Activated CD4-positive, alpha-beta T cell treated with anti-CD3 and anti-CD28 coated beads for 4 hours (primary cell): ENCODE measurements around the gene CARTPT.

Source experiments
- DNase-seq, 2 donors: peaks; one replicate each; pipeline ENCODE4 v3.0.0-alpha.2; 2020

The CARTPT gene

GRCh38 chr5:71738662-71739361 is 19.7 kb downstream of the CARTPT start:
- no peak for DNase-seq

GRCh38 chr5:71740015-71740753 is 21.1 kb downstream of the CARTPT start:
- no peak for DNase-seq

- no peak for DNase-seq
Observed at GRCh38 chr5:71743155-71743554, 24.1 kb downstream of the CARTPT start.

GRCh38 chr5:71744009-71744790 is 25.1 kb downstream of the CARTPT start:
- no peak for DNase-seq

- DNase-seq = no peak
Observed at GRCh38 chr5:71747182-71747581, 28.1 kb downstream of the CARTPT start.

- no peak for DNase-seq
Observed at GRCh38 chr5:71748360-71748759, 29.3 kb downstream of the CARTPT start.

GRCh38 chr5:71751422-71751821 is 32.3 kb downstream of the CARTPT start:
- DNase-seq = no peak

GRCh38 chr5:71752441-71753190 is 33.5 kb downstream of the CARTPT start:
- DNase-seq = no peak

GRCh38 chr5:71757590-71758543 is 38.8 kb downstream of the CARTPT start:
- peak; percentile 8 to 34 for DNase-seq

GRCh38 chr5:71762826-71763225 is 43.8 kb downstream of the CARTPT start:
- DNase-seq = no peak

GRCh38 chr5:71767661-71768060 is 48.6 kb downstream of the CARTPT start:
- no peak for DNase-seq

- no peak for DNase-seq
Observed at GRCh38 chr5:71769287-71769686, 50.2 kb downstream of the CARTPT start.

- no peak for DNase-seq
Observed at GRCh38 chr5:71770381-71770780, 51.3 kb downstream of the CARTPT start.
